Measurements from ENCODE around the gene RSAD2.

The RSAD2 gene

GRCh38 chr2:6881516-6881915, 3.9 kb downstream of the RSAD2 start:
- no peak for TF ChIP-seq CTCF (IDR thresholded peaks at IDR 0.05)
- Mint-ChIP-seq H3K4me1 (peaks cover 4% of the 10 kb centered on the region), H3K36me3 (ENCODE audit: low read depth) (peaks cover 16% of the 10 kb centered on the region), H3K27ac (no peak overlapping the region), H3K27me3 (ENCODE audit: low read depth, poor library complexity) (peaks cover 5% of the 10 kb centered on the region), H3K9me3 (peaks cover 24% of the 10 kb centered on the region), H3K4me3 (no peak overlapping the region)
- no peak for DNase-seq

GRCh38 chr2:6883448-6884122, 6.0 kb downstream of the RSAD2 start:
- no peak for TF ChIP-seq CTCF (IDR thresholded peaks at IDR 0.05)
- Mint-ChIP-seq H3K27me3 (ENCODE audit: low read depth, poor library complexity) (peaks cover 8% of the 10 kb centered on the region), H3K9me3 (peaks cover 23% of the 10 kb centered on the region), H3K4me1 (peaks cover 4% of the 10 kb centered on the region), H3K27ac (peak overlapping the region; percentile 16), H3K36me3 (ENCODE audit: low read depth) (peaks cover 16% of the 10 kb centered on the region), H3K4me3 (no peak overlapping the region)
- DNase-seq = no peak

DNA sequence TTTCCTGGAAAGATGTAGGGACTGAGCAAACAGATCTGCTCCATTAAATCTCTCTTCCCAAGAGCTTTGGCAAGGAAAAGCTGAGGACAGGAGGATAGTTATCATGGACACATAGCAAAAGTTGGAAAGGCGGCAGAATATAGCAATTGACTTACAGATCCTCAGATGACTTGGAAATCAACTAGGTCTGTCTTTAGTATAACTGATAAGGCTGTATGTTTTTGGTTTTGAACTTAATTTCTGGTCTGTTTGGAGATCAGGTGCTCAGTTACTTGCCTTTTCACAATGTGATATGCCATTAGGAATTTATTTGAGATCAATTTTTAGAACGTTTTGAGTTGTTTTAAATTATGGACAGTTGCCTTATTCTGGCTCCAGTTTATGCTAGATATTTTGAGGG, 8.0 kb downstream of the RSAD2 start:
- peaks cover 6% of the 10 kb centered on the region for H3K36me3 Mint-ChIP-seq (ENCODE audit: low read depth)
- no peak for TF ChIP-seq CTCF (IDR thresholded peaks at IDR 0.05)
- DNase-seq = no peak

GRCh38 chr2:6885968-6886367, 8.4 kb downstream of the RSAD2 start:
- H3K27ac Mint-ChIP-seq = no peak overlapping the region
- no peak for TF ChIP-seq CTCF (IDR thresholded peaks at IDR 0.05)
- H3K27me3 Mint-ChIP-seq (ENCODE audit: low read depth, poor library complexity) = peaks cover 3% of the 10 kb centered on the region
- no peak overlapping the region for H3K4me3 Mint-ChIP-seq
- peaks cover 2% of the 10 kb centered on the region for H3K9me3 Mint-ChIP-seq
- no peak for DNase-seq
- H3K36me3 Mint-ChIP-seq (ENCODE audit: low read depth) = peaks cover 2% of the 10 kb centered on the region
- H3K4me1 Mint-ChIP-seq = peaks cover 2% of the 10 kb centered on the region

More for the DNA sequence above, 8.0 kb downstream of the RSAD2 start:
- no peak overlapping the region for H3K27ac Mint-ChIP-seq
- peaks cover 3% of the 10 kb centered on the region for H3K27me3 Mint-ChIP-seq (ENCODE audit: low read depth, poor library complexity)
- no peak overlapping the region for H3K4me3 Mint-ChIP-seq
- peaks cover 4% of the 10 kb centered on the region for H3K4me1 Mint-ChIP-seq
- H3K9me3 Mint-ChIP-seq = peaks cover 6% of the 10 kb centered on the region

- Mint-ChIP-seq H3K4me1 (no peaks in the 10 kb centered on the region), H3K4me3 (no peak overlapping the region), H3K9me3 (no peaks in the 10 kb centered on the region), H3K27me3 (ENCODE audit: low read depth, poor library complexity) (peaks cover 3% of the 10 kb centered on the region), H3K27ac (no peak overlapping the region), H3K36me3 (ENCODE audit: low read depth) (no peaks in the 10 kb centered on the region)
- DNase-seq = no peak
- no peak for TF ChIP-seq CTCF (IDR thresholded peaks at IDR 0.05)
These were observed 10.2 kb downstream of the RSAD2 start for GRCh38 chr2:6887751-6888192.

DNA sequence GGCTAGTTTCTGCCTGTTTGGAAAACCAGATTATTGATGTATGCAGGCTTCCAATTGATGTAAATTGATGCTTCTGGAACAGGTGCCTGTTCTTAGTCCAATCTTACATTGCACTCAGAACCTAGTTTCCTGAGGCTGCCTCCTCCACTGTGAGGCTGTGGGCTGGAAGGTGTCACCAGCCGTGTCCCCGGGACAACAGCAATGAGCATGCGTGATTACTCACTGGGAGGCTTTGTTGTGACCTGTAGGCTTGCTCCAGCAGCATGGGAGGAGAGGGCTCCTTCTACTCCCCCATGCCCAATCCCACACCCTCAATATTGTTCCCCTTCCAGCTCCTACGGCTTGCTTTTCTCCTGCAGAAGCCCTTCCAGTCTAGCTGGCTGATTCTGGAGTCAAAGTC, 11.1 kb downstream of the RSAD2 start:
- Mint-ChIP-seq H3K36me3 (ENCODE audit: low read depth) (no peaks in the 10 kb centered on the region), H3K4me1 (no peaks in the 10 kb centered on the region), H3K9me3 (no peaks in the 10 kb centered on the region), H3K27me3 (ENCODE audit: low read depth, poor library complexity) (peaks cover 5% of the 10 kb centered on the region), H3K27ac (no peak overlapping the region), H3K4me3 (no peak overlapping the region)
- TF ChIP-seq CTCF (IDR thresholded peaks at IDR 0.05) = no peak
- DNase-seq = no peak

All from nephron progenitor cell (in vitro differentiated cells).